Immature natural killer cell (primary cell): ENCODE measurements around the gene TGFBR3L. TPM values are rescaled to one million over a fixed set of nuclear protein-coding genes. Genes with fewer than 3 reads are reported as not detected.

Experiments used
- DNase-seq, 3 donors: peaks; one replicate each; pipeline ENCODE4 v3.0.0; 2022; ENCODE audit warnings: mixed read lengths in 1 of 3
- H3K27ac Mint-ChIP-seq, 6 donors: one replicate each; pipeline ENCODE4 v1.8.0; 2020; ENCODE audit warnings: mixed read lengths in 6 of 6, mild to moderate bottlenecking in 5 of 6, inconsistent platforms in 4 of 6, moderate library complexity in 3 of 6
- H3K27me3 Mint-ChIP-seq, 3 donors: one replicate each; pipeline ENCODE4 v1.8.0; 2020 to 2021; ENCODE audit warnings: low read depth in 3 of 3, mild to moderate bottlenecking in 3 of 3, mixed read lengths in 3 of 3, moderate library complexity in 3 of 3, inconsistent platforms in 1 of 3
- H3K36me3 Mint-ChIP-seq, 3 donors: one replicate each; pipeline ENCODE4 v1.8.0; 2020; ENCODE audit warnings: mixed read lengths in 3 of 3, inconsistent platforms in 2 of 3, mild to moderate bottlenecking in 2 of 3
- H3K4me1 Mint-ChIP-seq, 2 donors: one replicate each; pipeline ENCODE4 v1.8.0; 2020; ENCODE audit warnings: inconsistent platforms in 2 of 2, mild to moderate bottlenecking in 2 of 2, mixed read lengths in 2 of 2, moderate library complexity in 1 of 2
- H3K4me3 Mint-ChIP-seq, 5 donors: one replicate each; pipeline ENCODE4 v1.8.0; 2020; ENCODE audit warnings: mild to moderate bottlenecking in 5 of 5, mixed read lengths in 5 of 5, inconsistent platforms in 3 of 5, moderate library complexity in 3 of 5
- H3K9me3 Mint-ChIP-seq, 6 donors: one replicate each; pipeline ENCODE4 v1.8.0; 2020; ENCODE audit warnings: mild to moderate bottlenecking in 6 of 6, mixed read lengths in 6 of 6, inconsistent platforms in 4 of 6, moderate library complexity in 3 of 6
- polyA plus RNA-seq, 3 donors: library from polyadenylated mRNA; unstranded; fragments of 300-500 nt; fragmentation: Illumina TruSeq; gene quantifications; one replicate each; pipeline ENCODE4 v1.2.3, GENCODE V29; 2021

TGFBR3L gene
- polyA plus RNA-seq, 3 donors from 2014 or later = 0.86 TPM; not detected in 2

DNA sequence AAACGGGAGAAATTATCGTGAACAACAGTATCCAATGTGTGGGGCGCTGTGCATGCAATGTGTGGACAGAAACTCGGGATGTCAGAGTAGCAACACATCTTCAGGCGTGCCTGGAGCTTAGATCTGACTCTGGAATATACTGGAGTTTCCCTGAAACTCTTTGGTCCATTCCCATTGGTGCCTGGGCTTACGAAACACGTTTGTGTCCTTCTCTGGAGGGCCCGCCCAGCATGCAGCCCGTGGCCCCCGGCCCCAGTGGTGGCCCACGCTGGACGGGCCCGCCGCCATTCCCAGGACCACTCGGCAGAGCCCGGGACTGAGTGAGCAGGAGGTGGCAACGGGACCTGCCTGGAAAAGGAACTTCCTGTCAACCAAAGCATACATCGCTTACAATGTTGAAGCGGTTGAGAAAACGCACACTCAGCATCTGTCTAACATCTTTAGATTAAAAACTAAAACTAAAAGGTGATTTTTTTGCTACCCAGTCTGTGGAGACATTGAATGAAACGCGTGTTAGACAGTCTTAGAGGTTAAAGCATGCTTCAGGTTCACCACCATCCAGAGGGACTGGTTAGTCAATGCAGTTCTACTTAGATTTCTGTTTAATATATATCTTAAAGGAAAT is 48.1 kb downstream of the TGFBR3L start:
- Mint-ChIP-seq H3K4me1 (peaks cover 1 to 18% of the 10 kb centered on the region in 2 donors), H3K36me3 (peaks cover 0 to 26% (median 13%) of the 10 kb centered on the region in 3 donors), H3K4me3 (no peak overlapping the region), H3K9me3 (no peaks in the 10 kb centered on the region), H3K27me3 (peaks cover 0 to 3% (median 0%) of the 10 kb centered on the region in 3 donors), H3K27ac (no peak overlapping the region)
- DNase-seq = no peak

DNA sequence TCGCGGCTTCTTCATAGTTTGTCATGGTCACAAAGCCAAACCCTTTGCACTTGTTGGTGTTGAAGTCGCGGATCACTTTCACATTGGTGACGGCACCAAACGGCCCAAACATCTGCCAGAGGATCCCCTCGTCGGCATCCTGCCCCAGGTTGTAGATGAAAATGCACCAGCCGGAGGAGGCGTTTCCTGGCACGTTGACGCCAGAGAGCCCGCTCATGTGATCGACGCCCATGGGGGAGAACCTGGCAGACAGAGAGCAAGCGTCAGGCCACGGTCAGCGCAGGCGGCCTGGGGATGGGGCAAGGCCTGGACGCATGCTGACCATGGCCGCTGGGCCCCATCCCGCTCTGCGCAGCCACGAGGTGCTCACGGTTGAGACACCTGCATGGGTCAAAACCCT is 48.9 kb downstream of the TGFBR3L start:
- no peak for DNase-seq
- no peaks in the 10 kb centered on the region for H3K9me3 Mint-ChIP-seq
- H3K4me3 Mint-ChIP-seq = no peak overlapping the region
- peaks cover 0 to 3% (median 0%) of the 10 kb centered on the region in 3 donors for H3K27me3 Mint-ChIP-seq
- H3K4me1 Mint-ChIP-seq = peaks cover 4 to 24% of the 10 kb centered on the region in 2 donors
- H3K36me3 Mint-ChIP-seq = peaks cover 0 to 26% (median 13%) of the 10 kb centered on the region in 3 donors
- H3K27ac Mint-ChIP-seq = no peak overlapping the region

DNA sequence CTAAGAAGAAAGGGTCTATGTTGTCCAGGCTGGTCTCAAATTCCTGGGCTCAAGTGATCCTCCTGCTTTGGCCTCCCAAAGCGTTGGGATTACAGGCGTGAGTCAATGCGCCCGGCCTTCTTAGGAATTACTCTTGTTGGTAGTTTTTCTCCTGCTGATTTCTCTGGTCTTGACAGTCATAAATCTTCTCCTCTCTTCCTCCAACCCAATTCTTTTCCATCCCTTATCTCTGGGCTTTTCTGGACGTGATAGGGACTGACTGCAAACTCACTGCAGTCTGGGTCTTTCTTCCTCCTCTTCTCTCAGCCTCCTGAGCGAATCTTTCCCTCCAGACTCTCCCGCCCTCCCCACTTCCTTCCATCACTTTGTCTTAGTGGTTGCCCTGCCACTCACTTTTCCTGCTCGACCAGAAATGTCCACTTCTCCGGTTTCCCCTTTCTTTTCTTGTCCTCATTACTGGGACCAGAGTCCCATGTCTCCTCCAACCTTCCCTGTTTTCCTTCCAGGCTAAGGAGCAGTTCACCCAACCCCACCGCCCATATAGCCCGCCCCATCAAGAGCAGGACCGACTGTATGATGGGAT is 50.7 kb downstream of the TGFBR3L start:
- peak overlapping the region in 4 of 6 donors; percentile 36 to 84 (median 50) for H3K27ac Mint-ChIP-seq

DNA sequence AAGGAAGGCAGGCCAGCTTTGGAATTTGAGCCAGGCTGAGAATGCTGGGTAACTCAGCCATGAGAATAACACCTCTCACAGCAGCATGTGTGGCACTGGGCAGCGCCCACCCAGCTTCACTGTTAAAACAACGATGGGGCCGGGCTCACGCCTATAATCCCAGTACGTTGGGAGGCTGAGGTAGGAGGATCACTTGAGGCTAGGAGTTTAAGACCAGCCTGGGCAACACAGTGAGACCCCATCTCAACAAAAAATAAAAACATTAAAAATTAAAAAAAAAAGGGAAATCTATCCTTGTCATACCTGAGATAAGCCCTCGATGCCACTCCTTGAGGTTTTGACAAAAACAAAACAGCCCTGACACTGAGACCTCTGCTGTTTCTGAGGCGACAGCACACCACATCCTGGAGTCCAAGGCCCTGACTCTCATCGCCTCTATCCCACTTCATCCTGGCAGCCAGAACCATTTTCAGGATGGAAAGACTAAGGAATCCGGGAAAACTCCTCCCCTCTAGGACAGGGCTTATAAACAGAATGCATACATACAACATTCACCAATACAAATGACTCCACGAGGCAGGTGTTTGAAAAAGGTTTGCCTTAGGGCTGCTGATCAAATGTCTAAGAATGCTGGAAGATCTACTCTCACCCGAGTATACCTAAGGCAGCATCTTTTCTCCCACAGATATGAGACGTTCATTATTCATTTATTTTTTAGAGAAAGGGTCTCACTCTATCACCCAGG is 51.5 kb downstream of the TGFBR3L start:
- DNase-seq = no peak
- H3K27me3 Mint-ChIP-seq = peaks cover 0 to 2% (median 0%) of the 10 kb centered on the region in 3 donors
- H3K4me3 Mint-ChIP-seq = no peak overlapping the region
- peak overlapping the region in 2 of 6 donors; percentile 9 to 31 for H3K27ac Mint-ChIP-seq
- peaks cover 0 to 26% (median 13%) of the 10 kb centered on the region in 3 donors for H3K36me3 Mint-ChIP-seq
- no peaks in the 10 kb centered on the region for H3K9me3 Mint-ChIP-seq
- peaks cover 4 to 17% of the 10 kb centered on the region in 2 donors for H3K4me1 Mint-ChIP-seq

More for the DNA sequence above, 50.7 kb downstream of the TGFBR3L start:
- Mint-ChIP-seq H3K36me3 (peaks cover 0 to 26% (median 13%) of the 10 kb centered on the region in 3 donors), H3K4me1 (peaks cover 4 to 17% of the 10 kb centered on the region in 2 donors), H3K27me3 (peaks cover 0 to 2% (median 0%) of the 10 kb centered on the region in 3 donors), H3K4me3 (no peak overlapping the region), H3K9me3 (no peaks in the 10 kb centered on the region)
- no peak for DNase-seq

DNA sequence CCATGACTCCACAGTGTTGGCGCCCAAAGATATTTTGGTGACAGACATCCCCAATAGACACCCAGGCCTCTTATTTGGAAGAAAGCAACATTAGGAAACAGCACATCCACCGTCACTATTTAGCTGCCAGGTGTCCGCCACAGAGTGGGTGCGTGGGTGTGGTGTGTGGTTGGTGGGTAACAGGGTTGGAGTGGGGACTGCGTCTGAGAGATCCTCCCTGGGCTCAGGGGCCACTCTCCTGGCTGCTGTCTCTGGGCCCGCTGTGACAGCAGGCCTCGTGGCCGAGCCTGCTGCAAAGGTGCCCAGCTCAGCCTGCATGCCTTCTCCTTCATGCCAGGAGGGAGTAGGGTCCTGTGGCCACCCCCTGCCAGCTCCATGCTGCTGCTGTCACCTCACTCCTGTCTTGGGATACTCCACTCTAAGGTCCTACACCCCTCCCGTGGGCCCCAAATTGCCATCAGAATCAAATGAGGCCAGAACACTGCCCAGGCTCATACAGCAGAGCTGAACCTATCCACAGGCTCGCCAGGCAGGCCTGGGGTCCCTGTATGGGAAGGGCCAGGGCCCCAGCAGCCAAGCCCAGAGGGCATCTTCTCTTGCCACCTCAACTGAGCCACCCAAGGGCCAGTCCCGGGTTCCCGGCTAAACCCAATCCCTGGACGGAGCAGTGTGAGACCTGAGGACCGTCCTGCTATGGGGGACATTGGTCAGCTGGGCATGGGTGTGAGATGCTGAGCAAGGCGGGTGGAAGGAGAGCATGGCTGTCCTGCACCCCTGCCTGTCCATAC is 53.6 kb downstream of the TGFBR3L start:
- Mint-ChIP-seq H3K9me3 (no peaks in the 10 kb centered on the region), H3K27me3 (peaks cover 0 to 2% (median 0%) of the 10 kb centered on the region in 3 donors), H3K4me1 (peaks cover 4 to 17% of the 10 kb centered on the region in 2 donors), H3K36me3 (peaks cover 0 to 19% (median 8%) of the 10 kb centered on the region in 3 donors), H3K27ac (peak overlapping the region in 3 of 6 donors; percentile 53 to 68 (median 59)), H3K4me3 (no peak overlapping the region)
- peak in 1 of 3 donors; percentile 19 for DNase-seq

Other genes starting within 250 kb of the TGFBR3L start
- 1 to 10 TPM in 1 of 3 donors, not detected in 2; 1.4 TPM for gene RETN, start 245.8 kb upstream of the TGFBR3L start, polyA plus RNA-seq
- under 1 TPM in 1 of 3 donors, not detected in 2; 0.14 TPM for gene MCEMP1, start 237.7 kb upstream of the TGFBR3L start, polyA plus RNA-seq
- gene TRAPPC5, start 234.0 kb upstream of the TGFBR3L start, polyA plus RNA-seq = 100 to 1,000 TPM; 109 to 217 (median 115) TPM
- gene FCER2, start 212.7 kb upstream of the TGFBR3L start, polyA plus RNA-seq = under 1 TPM in 2 of 3 donors, not detected in 1; 0.29 to 0.50 TPM
- under 1 TPM in 1 of 3 donors, not detected in 2; 0.43 TPM for gene CLEC4G, start 182.7 kb upstream of the TGFBR3L start, polyA plus RNA-seq
- gene CD209, start 167.3 kb upstream of the TGFBR3L start, polyA plus RNA-seq = not detected
- gene CLEC4M, start 151.6 kb upstream of the TGFBR3L start, polyA plus RNA-seq = not detected
- 1 to 10 TPM; 1.6 to 5.1 (median 2.7) TPM for gene EVI5L, start 84.6 kb upstream of the TGFBR3L start, polyA plus RNA-seq
- not detected for gene PRR36, start 40.4 kb upstream of the TGFBR3L start, polyA plus RNA-seq
- not detected for gene LRRC8E, start 26.3 kb upstream of the TGFBR3L start, polyA plus RNA-seq
- gene MAP2K7, start 11.0 kb upstream of the TGFBR3L start, polyA plus RNA-seq = 1 to 10 TPM; 2.0 to 4.4 (median 2.7) TPM
- 10 to 100 TPM; 15.6 to 31.1 (median 17.0) TPM for gene SNAPC2, start 5.5 kb downstream of the TGFBR3L start, polyA plus RNA-seq
- not detected for gene CTXN1, start 11.3 kb downstream of the TGFBR3L start, polyA plus RNA-seq
- gene TIMM44, start 28.8 kb downstream of the TGFBR3L start, polyA plus RNA-seq = 10 to 100 TPM; 12.7 to 22.1 (median 14.7) TPM
- 10 to 100 TPM; 48.9 to 62.0 (median 54.1) TPM for gene ELAVL1, start 90.8 kb downstream of the TGFBR3L start, polyA plus RNA-seq
- gene CCL25, start 137.9 kb downstream of the TGFBR3L start, polyA plus RNA-seq = 1 to 10 TPM in 1 of 3 donors, under 1 TPM in 1, not detected in 1; 0.57 to 1.1 TPM
- not detected for gene FBN3, start 234.8 kb downstream of the TGFBR3L start, polyA plus RNA-seq